Esophagus (tissue), 2 donors: ENCODE data around the gene CAPN10. TPM values are rescaled to one million over a fixed set of nuclear protein-coding genes. Genes with fewer than 3 reads are reported as not detected.

ENCODE experiments used
- H3K27ac ChIP-seq, 2 donors: one replicate each; pipeline ENCODE4 v1.5.1; 2013; ENCODE audit warnings: low read depth in 2 of 2, mild to moderate bottlenecking in 2 of 2, inconsistent platforms in 1 of 2, low read length in 1 of 2, moderate library complexity in 1 of 2
- H3K27me3 ChIP-seq, 2 donors: one replicate each; pipeline ENCODE4 v1.6.1; 2013; ENCODE audit warnings: low read length in 2 of 2, control low read depth in 1 of 2, mild to moderate bottlenecking in 1 of 2; ENCODE audit not compliant: insufficient read depth in 2 of 2, control insufficient read depth in 1 of 2
- H3K36me3 ChIP-seq, 2 donors: one replicate each; pipeline ENCODE4 v1.6.1; 2013; ENCODE audit warnings: low read length in 1 of 2; ENCODE audit not compliant: control insufficient read depth in 2 of 2, insufficient read depth in 2 of 2
- H3K4me1 ChIP-seq, 2 donors: one replicate each; pipeline ENCODE4 v1.6.1; 2013; ENCODE audit warnings: low read length in 1 of 2; ENCODE audit not compliant: control insufficient read depth in 2 of 2, insufficient read depth in 2 of 2
- H3K4me3 ChIP-seq, 2 donors: one replicate each; pipeline ENCODE4 v1.5.1; 2013; ENCODE audit warnings: low read length in 2 of 2, mild to moderate bottlenecking in 2 of 2, low read depth in 1 of 2, moderate library complexity in 1 of 2
- H3K9me3 ChIP-seq, 2 donors: one replicate each; pipeline ENCODE4 v1.6.1; 2013; ENCODE audit warnings: mild to moderate bottlenecking in 2 of 2, low read depth in 1 of 2, low read length in 1 of 2, moderate library complexity in 1 of 2; ENCODE audit not compliant: control insufficient read depth in 2 of 2, insufficient read depth in 1 of 2
- WGBS, 2 donors: extraction: QIAGEN DNeasy Blood & Tissue Kit; methylation state at CpG; one replicate each; pipeline ENCODE4 v1.1.7; 2013; 5-methylcytosine and 5-hydroxymethylcytosine counted together
- polyA plus RNA-seq, 2 donors: library from polyadenylated mRNA; stranded (reverse); fragments of 200-250 nt; gene quantifications; one replicate each; pipeline ENCODE4 v1.2.3, GENCODE V29; 2013
- donor health status: healthy with polysubstance abuse.
- donor health status: Bipolar disorder and iron deficiency.

Gene CAPN10
- polyA plus RNA-seq, 2 donors: 17.5 to 28.4 TPM

GRCh38 chr2:240631548-240632305, 45.2 kb downstream of the CAPN10 start:
- H3K4me3 ChIP-seq: no peak overlapping the region
- 83 to 91% methylated on average over 11 of the region's 11 CpGs for WGBS, 2 donors
- H3K36me3 ChIP-seq: peaks cover 0 to 6% of the 10 kb centered on the region in 2 donors
- H3K4me1 ChIP-seq: peaks cover 0 to 4% of the 10 kb centered on the region in 2 donors
- H3K9me3 ChIP-seq: peaks cover 0 to 10% of the 10 kb centered on the region in 2 donors
- no peaks in the 10 kb centered on the region for H3K27me3 ChIP-seq
- H3K27ac ChIP-seq: no peak overlapping the region

GRCh38 chr2:240632306-240632721, 45.8 kb downstream of the CAPN10 start:
- Histone ChIP-seq H3K4me3 (no peak overlapping the region), H3K4me1 (peaks cover 0 to 4% of the 10 kb centered on the region in 2 donors), H3K36me3 (peaks cover 0 to 6% of the 10 kb centered on the region in 2 donors), H3K27me3 (no peaks in the 10 kb centered on the region), H3K9me3 (peaks cover 0 to 10% of the 10 kb centered on the region in 2 donors), H3K27ac (no peak overlapping the region)
- 98 to 100% methylated on average over 1 of the region's 1 CpG for WGBS, 2 donors

- H3K9me3 ChIP-seq: peaks cover 0 to 12% of the 10 kb centered on the region in 2 donors
- H3K4me3 ChIP-seq: no peak overlapping the region
- no peak overlapping the region for H3K27ac ChIP-seq
- no peaks in the 10 kb centered on the region for H3K4me1 ChIP-seq
- 78 to 86% methylated on average over 6 of the region's 6 CpGs for WGBS, 2 donors
- H3K27me3 ChIP-seq: no peaks in the 10 kb centered on the region
- H3K36me3 ChIP-seq: peaks cover 0 to 2% of the 10 kb centered on the region in 2 donors
Measured at GRCh38 chr2:240635121-240635997, 48.8 kb downstream of the CAPN10 start.

GRCh38 chr2:240635998-240636547, 49.5 kb downstream of the CAPN10 start:
- Histone ChIP-seq H3K36me3 (no peaks in the 10 kb centered on the region), H3K27me3 (no peaks in the 10 kb centered on the region), H3K27ac (no peak overlapping the region), H3K4me3 (no peak overlapping the region), H3K9me3 (peaks cover 0 to 12% of the 10 kb centered on the region in 2 donors), H3K4me1 (no peaks in the 10 kb centered on the region)
- WGBS, 2 donors: 69 to 73% methylated on average over 3 of the region's 3 CpGs

DNA sequence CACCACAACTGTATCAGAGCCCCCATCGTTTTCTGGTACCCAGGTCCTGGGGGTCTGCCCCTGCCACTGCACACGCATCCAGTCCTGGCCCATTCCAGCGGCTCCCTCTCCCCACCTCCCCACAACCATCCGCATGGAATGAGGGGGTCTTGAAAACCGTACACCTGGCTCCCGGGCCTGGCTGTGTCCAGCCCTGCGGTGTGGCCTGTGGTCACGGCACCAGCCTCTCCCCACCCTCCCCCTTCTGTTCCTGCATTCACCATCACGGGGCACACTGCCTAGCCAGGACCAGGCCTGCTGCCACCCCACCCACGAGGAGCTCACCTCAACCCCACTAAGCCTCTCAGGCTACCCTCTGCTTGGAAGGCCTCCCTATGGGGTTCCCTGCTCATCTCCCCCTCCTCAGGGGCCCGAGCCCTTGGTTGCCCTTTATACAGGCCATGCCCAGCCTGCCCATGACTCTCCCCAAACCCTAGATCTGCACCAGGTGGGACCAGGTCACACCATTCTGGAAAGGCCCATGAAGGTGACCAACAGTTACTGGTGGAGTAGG, 50.1 kb downstream of the CAPN10 start:
- Histone ChIP-seq H3K4me3 (no peak overlapping the region), H3K27ac (no peak overlapping the region), H3K9me3 (peaks cover 0 to 12% of the 10 kb centered on the region in 2 donors), H3K4me1 (no peaks in the 10 kb centered on the region), H3K36me3 (no peaks in the 10 kb centered on the region), H3K27me3 (no peaks in the 10 kb centered on the region)
- WGBS, 2 donors: 80 to 84% methylated on average over 11 of the region's 11 CpGs

GRCh38 chr2:240637116-240637900, 50.8 kb downstream of the CAPN10 start:
- no peaks in the 10 kb centered on the region for H3K27me3 ChIP-seq
- H3K4me3 ChIP-seq: no peak overlapping the region
- 83 to 84% methylated on average over 17 of the region's 17 CpGs for WGBS, 2 donors
- peaks cover 0 to 12% of the 10 kb centered on the region in 2 donors for H3K9me3 ChIP-seq
- H3K4me1 ChIP-seq: no peaks in the 10 kb centered on the region
- no peak overlapping the region for H3K27ac ChIP-seq
- no peaks in the 10 kb centered on the region for H3K36me3 ChIP-seq

- 72 to 76% methylated on average over 8 of the region's 8 CpGs for WGBS, 2 donors
- Histone ChIP-seq H3K4me3 (no peak overlapping the region), H3K9me3 (peaks cover 0 to 12% of the 10 kb centered on the region in 2 donors), H3K4me1 (no peaks in the 10 kb centered on the region), H3K27me3 (no peaks in the 10 kb centered on the region), H3K27ac (no peak overlapping the region), H3K36me3 (no peaks in the 10 kb centered on the region)
Measured at GRCh38 chr2:240637901-240638345, 51.4 kb downstream of the CAPN10 start.

GRCh38 chr2:240638512-240639160, 52.1 kb downstream of the CAPN10 start:
- H3K27ac ChIP-seq: no peak overlapping the region
- no peaks in the 10 kb centered on the region for H3K27me3 ChIP-seq
- H3K4me1 ChIP-seq: no peaks in the 10 kb centered on the region
- H3K9me3 ChIP-seq: peaks cover 0 to 12% of the 10 kb centered on the region in 2 donors
- 55 to 63% methylated on average over 18 of the region's 18 CpGs for WGBS, 2 donors
- H3K36me3 ChIP-seq: no peaks in the 10 kb centered on the region
- H3K4me3 ChIP-seq: no peak overlapping the region
